T-helper 2 cell treated with Interferon-gamma antibody and Interleukin-4, amounts not matched to agents 100 ng/mL and 5 ng/mL, for 36 hours (primary cell): ENCODE measurements around the gene BDP1. TPM values are rescaled to one million over a fixed set of nuclear protein-coding genes. Genes with fewer than 3 reads are reported as not detected.
"Not testable (repeated sequence)": the region's sequence is repeated elsewhere in the genome, so short reads cannot be mapped to it uniquely, and the experiment has no call there.

Experiments used
- intact Hi-C: fragments of 100-400 bp; cut with micrococcal nuclease; formaldehyde crosslinking; loops from one replicate; pipeline ENCODE4 v1.15.1; 2023
- total RNA-seq: library from RNA; stranded (reverse); gene quantifications from 2 replicates; pipeline ENCODE4 v1.2.3, GENCODE V29; 2022

The BDP1 gene
- total RNA-seq, 1 donor from 2014 or later, result 32.9 TPM

DNA sequence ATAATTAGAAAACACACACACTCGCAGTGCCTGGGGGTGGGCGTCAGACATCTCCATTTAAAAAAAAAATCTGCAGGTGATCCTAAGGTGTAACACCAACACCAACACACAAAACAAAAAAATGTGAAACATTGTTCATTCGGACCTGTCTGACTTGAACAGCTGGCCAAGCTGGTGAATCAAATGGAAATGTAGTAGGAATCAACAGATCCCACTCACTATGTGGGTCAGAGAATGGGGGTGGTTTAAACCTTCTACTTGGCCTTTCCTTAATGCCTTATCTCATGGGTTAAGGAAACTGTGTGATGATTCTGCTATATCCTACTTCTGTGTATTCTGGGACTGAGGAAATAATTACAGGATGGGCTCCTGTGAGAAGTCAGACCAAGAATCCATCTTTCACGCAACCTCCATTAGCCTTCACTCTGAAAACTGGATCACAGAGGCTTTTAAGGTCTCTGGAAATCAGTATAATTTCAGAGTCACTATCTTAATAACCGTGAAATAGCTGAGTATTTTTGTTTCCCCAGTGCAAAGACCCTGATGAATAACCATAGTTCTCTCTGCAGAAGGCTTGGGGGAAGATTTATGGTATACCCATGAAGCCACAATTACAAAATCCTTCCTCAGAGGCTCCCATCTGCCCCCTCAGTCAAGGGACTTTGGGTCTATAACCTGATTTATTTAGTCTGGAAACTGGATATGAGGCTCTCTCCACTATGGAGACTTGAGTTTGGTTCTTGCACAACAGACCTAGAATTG, 114.5 kb downstream of the BDP1 start:
- intact Hi-C loops, result no loop called here

DNA sequence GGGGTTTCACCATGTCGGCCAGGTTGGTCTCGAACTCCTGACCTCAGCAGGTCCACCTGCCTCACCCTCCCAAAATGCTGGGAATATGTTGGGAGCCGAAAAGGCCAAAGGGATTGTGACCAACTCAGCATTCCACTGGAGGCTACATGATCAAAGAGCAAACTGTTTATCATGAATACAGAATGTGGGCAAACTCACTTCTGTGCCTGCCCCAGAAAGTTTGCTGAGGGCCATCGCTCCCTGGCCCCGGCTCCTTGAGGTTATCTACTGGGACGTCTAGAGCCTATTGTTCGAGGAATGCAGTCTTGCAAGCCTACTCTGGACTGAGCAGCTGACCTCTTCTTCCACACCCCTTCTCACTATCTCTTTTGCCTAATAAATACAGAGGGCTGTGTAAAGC, 116.4 kb downstream of the BDP1 start:
- intact Hi-C loops, result not testable (repeated sequence)

DNA sequence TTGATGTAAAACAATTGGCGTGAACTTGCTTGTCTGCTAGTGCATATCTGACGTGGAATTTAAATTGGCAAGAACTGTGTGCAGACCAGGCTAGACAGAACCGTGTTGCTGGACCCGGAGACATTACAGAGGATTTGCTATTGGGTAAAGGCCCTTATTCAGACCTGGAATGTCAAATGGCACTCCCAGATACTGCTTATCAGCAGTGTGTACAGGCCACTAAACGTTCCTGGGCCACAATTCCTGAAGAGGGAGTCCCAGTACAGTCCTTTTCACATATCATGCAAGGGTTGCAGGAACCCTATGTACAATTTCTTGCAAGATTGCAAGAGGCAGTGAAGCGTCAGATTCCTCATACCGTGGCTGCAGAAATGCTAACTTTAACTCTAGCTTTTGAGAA, 118.1 kb downstream of the BDP1 start:
- intact Hi-C loops, result no loop called here

DNA sequence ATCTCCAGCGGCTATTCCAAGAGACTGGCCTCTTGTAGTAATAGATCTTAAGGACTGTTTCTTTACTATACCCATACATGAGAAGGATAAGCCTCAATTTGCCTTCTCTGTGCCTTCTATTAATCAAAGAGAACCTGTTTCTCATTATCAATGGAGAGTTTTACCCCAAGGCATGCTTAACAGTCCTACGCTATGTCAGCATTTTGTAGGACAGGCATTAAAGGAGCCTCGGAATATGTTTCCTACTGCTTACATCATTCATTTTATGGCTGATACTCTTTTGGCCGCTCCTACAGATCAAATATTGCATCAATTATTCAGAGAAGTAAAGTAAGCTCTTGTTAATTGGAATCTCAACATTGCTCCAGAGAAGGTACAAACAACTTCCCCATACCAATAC, 120.1 kb downstream of the BDP1 start:
- intact Hi-C loops, result not testable (repeated sequence)

DNA sequence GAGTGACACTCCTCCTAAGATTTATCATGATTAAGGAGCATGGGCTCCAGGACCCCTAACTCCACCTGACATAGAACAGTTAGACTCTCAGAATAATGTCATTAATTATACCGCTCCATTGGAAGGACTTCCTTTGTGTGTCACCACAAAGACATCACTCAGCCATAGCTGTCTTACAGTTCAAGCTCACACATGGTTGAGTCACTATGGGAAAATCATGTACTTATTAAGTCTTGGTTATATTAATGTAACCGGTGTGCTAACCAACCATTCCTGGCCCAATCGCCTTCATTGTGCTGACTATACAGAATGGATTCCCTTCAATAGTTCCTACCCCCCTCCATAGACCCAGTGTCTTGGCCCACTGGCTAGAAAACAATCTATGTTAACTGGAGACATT, 120.8 kb downstream of the BDP1 start:
- intact Hi-C loops, result no loop called here

DNA sequence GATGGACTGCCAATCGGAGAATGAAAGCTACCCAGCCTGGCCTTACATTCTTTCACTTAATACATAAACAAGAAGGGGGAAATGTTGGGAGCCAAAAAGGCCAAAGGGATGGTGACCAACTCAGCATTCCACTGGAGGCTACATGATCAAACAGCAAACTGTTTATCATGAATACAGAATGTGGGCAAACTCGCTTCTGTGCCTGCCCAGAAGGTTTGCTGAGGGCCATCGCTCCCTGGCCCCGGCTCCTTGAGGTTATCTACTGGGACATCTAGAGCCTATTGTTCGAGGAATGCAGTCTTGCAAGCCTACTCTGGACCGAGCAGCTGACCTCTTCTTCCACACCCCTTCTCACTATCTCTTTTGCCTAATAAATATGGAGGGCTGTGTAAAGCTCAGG, 122.4 kb downstream of the BDP1 start:
- intact Hi-C loops, result not testable (repeated sequence)

DNA sequence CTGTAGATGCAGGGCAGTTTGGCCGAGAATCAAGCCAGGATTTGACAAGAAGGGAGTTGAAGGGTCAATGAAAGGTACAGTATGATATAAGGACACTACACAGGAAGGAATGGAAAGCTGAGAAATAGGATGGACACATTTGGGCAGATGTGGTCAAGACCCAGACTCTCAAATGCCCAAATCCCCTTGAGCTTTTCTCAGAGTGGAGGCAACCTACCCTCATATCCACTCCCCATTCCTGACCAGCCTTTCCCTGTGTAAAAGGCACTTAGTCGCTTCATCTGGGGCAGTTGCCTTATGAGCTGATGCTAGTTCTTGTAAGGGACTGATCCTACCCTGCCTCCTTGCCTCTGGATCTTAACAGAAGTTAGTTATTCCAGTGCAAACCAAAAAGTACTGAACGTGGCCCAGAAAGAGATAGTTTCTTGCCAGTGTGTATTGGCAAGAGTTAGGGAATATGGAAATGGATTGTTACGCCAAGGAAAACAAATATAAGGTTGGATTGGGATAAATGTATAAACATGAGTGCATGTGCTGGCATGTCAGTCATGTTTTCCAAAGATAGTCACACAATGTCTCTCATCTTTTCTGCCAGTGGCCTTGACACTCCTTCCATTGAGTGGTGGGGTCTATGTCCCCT, 127.6 kb downstream of the BDP1 start:
- intact Hi-C loops, result loop anchor here (10.0 kb wide), 1 partner anchor 722 kb away; no protein-coding TSS in a partner anchor

DNA sequence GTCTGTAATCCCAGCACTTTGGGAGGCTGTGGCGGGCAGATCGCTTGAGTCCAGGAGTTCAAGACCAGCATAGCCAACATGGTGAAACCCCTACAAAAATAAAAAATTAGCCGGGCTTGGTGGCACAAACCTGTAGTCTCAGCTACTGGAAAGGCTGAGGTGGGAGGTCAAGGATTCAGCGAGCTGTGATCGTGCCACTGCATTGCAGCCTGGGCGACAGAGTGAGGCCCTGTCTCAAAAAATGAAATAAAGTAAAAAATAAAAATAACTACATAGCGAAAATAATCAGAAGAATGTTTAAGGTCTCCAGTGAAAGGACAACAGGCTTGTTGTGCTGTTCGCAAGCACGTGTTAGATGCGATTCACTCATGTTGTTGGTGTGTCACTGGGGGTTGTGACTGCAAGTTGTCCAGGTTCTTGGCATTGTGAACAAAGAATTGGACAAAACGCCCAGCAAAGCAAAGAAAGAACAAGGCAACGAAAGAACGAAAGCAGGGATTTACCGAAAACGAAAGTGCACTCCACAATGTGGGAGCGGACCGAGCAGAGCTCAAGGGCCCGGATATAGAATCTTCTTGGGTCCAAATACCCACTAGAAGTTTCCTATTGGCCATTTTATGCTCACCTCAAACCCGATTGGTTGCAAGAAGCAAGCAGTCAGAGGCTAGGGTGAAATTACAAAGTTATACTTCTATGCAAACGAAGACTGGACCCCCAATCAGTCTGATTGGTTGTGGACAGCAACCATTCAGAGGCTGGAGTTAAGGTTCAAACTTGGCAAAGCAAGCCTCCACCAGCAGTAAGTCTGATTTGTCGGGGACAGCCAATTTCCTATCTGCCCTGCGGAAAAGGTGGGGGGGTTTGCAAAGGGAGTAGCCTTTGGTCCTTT, 130.8 kb downstream of the BDP1 start:
- intact Hi-C loops, result loop anchor here (10.0 kb wide), 1 partner anchor 719 kb away; no protein-coding TSS in a partner anchor

DNA sequence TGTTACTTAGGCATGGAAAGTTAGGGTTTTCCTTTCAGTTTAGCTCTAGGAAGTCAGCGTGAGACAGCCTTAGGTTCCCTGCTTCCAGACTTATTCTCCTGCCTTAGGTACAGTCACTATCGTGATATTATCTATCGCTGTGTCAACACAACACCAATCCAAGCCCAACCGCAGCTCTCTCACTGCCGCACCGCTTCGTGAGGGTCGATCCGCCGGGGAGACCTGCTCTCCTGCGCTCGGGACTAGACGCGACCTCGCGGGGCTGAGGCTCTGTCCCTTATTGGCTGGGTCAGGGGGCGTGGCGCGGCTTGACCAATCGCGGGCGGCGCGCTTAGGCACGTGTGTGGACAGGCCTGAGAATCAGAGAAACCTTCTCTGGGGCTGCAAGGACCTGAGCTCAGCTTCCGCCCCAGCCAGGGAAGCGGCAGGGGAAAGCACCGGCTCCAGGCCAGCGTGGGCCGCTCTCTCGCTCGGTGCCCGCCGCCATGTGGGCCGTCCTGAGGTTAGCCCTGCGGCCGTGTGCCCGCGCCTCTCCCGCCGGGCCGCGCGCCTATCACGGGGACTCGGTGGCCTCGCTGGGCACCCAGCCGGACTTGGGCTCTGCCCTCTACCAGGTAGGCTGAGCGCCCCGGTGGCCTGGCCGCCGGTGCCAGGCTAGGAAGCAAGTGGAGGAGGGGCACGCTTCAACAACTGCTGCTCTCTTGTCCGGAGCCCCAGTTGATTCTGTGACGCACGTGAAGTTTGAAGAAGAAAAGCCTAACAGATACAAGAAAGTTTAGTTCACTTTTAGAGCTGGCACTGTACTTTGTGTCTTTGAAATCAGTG, 131.7 kb downstream of the BDP1 start, which contains the start of gene MCCC2:
Gene MCCC2 (plus strand): TSS at position 400 of the 825 bp plus-strand sequence. CDS start 86 bp downstream, at position 486.
- intact Hi-C loops, result loop anchor here (1.0 to 10.0 kb wide), 3 partner anchors 14 to 718 kb away; partner anchors contain the start of gene BDP1

DNA sequence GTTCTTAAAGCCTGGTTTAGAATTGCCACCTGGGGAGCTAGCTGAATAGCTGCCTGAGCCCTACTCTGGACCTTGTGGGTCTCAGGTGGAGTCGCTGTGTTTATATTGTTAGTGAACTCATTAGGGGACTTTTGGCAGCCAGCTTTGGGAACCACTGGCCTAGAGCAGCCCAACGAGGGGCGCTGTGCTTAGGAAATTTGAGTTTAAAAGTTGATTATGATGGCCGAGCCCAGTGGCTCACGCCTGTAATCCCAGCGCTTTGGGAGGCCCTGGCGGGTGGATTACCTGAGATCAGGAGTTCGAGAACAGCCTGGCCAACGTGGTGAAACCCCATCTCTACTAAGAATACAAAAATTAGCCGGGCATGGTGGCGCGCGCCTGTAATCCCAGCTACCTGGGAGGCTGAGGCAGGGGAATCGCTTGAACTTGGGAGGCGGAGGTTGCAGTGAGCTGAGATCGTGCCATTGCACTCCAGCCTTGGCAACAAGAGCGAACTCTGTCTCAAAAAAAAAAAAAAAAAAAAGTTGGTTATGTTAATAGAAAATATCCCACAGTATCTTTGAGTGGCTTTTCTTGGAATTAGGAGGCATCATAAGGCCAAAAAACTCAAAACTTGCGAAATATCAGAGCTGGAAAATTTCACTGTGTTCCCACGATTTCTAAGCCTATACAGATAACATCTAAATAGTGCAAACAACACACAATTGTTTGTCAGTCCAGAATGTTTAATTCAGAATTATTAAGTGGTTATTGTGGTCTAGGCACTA, 132.5 kb downstream of the BDP1 start:
- intact Hi-C loops, result loop anchor here (1.0 to 10.0 kb wide), 3 partner anchors 13 to 717 kb away; partner anchors contain the start of gene BDP1

DNA sequence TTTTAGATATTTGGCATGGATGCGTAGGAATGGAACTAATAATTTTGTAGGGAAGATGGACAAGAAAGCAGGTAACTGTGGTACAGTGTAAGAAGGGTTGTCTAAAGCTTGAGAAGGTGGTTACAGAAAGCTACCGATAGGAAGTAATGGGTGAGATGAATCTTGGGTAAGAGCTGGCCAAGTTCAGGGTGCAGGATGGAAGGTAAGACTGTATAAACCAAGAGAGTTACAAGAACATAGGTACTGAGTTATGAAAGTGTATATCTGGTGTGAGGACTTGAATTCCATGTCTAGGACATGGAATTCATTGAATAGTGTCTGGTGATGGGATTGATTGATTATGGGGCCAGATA, 133.1 kb downstream of the BDP1 start:
- intact Hi-C loops, result loop anchor here (10.0 kb wide), 1 partner anchor 716 kb away; no protein-coding TSS in a partner anchor

DNA sequence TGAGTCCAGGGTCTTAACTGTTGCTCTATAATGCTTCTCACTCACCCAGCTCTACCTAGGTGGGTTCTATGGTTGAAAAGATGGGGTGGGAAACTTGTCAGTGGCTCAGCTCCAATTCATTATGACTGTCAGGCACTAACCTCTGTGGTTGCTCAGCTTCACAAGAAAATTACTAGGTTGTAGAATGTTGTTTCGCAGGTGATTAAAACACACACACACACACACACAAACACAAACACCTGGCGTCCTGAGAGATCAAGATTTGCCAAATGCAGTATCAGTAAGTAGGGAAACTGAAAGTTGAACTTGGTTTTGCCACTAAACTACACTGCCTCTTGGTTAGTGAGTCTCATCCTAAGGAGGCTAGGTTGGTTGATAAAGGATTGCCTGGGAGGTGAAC, 134.5 kb downstream of the BDP1 start:
- intact Hi-C loops, result loop anchor here (10.0 kb wide), 1 partner anchor 715 kb away; no protein-coding TSS in a partner anchor

DNA sequence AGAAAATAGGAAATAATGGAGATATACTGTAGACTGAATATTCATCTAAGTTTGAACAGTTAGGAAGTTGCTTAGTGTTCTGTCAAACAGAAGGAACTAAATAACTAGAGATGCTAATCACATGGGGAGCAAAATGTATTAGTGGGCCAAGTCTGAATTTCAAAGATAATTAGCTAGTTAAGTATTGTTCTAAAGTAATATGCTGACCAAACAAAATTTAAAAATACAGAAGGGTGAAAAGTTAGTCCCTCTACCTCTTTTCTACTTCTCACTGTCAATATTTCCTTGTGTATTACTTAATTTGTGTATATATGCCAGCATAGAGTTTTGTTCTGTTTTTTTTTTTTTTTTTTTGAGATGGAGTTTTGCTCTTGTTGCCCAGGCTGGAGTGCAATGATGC, 135.6 kb downstream of the BDP1 start:
- intact Hi-C loops, result no loop called here

DNA sequence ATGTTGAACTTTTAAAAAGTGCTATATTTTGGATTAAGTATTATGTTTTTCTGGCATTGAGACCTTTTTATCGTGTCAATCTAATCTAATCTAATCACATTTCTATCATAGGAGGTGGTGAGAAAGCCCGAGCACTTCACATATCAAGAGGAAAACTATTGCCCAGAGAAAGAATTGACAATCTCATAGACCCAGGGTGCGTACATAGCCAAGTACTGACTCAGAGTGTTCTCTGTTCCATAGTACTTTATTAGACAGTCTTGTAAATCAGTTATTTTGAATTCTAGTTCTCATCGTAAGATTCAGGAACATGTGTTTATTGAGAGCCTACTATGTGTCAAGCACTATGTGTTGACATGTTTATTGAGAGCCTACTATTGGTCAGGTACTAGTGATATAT, 140.7 kb downstream of the BDP1 start:
- intact Hi-C loops, result no loop called here

DNA sequence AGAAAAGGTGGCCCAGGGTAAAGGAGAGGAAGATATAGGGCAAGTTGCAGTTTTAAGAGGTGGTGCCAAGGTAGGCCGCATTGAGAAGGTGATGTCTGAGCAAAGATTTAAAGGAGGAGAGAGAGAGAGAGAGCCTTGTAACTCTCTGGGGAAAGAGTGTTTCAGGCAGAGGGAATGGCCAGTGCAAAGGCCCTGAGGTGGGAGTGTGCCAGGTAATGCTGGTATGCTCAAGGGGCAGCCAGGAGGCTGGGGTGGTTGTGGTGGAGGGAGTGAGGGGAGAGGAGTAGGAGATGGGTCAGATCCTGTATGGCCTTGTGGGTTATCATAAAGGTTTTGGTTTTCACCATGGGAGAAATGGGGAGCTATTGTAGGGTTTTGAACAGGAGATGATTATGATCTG, 141.6 kb downstream of the BDP1 start:
- intact Hi-C loops, result no loop called here

DNA sequence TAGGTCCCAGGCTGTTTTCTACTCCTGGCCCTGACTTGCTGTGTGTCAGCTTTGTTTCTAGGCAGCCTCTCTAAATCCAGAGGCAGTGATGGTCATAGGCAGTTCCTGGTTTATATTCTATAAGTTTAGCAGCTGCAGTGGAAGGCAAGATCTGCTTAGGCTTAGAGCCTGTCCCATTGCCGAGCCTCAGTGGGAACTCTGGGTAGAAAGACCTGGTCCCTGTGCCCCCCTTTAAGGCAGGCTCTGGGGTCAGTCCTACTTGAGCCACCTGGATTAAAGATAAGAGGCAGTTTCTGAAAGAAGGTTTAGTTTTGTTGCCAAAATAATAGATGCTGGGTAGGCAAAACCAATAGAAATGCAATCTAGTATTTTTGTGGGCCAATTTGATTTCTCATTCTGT, 145.3 kb downstream of the BDP1 start:
- intact Hi-C loops, result loop anchor here (1.0 to 5.0 kb wide), 3 partner anchors 13 to 145 kb away; partner anchors contain the start of genes BDP1 and MCCC2

DNA sequence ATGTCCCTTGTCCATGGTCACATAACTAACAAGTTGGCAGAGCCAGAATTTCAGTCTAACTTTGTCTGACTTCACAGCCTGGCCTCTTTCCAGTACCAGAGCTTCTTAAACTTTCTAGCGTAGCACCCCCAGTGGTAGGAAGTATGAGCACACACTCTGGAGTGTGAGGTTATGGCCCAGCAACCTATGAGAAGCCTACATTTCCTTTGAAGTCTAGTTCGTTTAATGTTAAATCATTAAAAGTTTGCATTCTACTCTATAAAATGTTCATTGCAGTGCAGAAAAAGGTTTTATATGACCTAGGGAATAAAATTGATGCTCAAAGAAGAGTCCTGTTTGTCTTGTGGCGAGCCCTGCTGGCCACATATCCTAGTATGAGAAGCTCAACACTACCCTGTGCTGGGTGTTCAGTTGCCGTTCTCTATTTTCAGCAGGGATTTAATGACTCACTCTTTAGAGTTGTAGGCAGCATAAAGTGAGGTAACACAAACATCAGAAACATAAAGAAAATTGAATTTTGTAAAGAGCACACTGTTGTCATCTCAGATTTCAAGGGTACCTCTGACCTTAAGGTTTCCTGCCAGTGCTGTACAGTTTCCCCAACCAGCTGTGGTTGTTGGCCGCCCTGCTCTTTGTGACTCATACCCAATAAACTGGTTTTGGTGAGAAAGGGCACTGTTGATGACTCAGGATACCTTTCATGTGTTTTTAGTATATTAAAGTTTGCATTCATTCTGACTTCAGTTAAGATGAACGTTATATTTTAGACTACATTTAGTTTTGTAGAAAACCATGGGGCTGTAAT, 146.0 kb downstream of the BDP1 start:
- intact Hi-C loops, result loop anchor here (1.0 to 5.0 kb wide), 3 partner anchors 14 to 146 kb away; partner anchors contain the start of genes BDP1 and MCCC2

DNA sequence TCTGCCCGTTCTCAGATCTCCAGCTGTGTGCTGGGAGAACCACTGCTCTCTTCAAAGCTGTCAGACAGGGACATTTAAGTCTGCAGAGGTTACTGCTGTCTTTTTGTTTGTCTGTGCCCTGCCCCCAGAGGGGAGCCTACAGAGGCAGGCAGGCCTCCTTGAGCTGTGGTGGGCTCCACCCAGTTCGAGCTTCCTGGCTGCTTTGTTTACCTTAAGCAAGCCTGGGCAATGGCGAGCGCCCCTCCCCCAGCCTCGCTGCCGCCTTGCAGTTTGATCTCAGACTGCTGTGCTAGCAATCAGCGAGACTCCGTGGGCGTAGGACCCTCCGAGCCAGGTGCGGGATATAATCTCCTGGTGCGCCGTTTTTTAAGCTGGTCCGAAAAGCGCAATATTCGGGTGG, 154.5 kb downstream of the BDP1 start:
- intact Hi-C loops, result not testable (repeated sequence)

DNA sequence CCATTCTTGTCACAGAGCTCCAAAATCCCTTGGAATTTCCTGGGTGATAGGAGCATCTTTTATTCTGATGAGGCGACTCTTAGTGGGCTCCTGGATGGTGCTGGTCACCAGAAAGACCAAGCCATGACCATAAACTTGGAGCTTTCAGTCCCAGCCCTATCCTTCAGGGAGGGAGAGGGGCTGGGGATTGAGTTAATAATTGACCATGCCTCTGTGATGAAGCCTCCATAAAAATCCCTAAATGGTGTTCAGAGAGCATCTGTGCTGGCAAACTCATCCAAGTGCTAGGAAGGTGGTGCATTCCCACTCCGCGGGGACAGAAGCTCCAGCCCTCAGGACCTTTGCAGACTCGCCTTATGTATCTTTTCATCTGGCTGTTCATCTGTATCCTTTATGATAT, 160.4 kb downstream of the BDP1 start:
- intact Hi-C loops, result no loop called here
